Endothelial cell of umbilical vein (primary cell): Measurements from ENCODE around the gene CLTC. TPM values are rescaled to one million over a fixed set of nuclear protein-coding genes. Genes with fewer than 3 reads are reported as not detected.

ENCODE experiments used
- BruUV-seq: library from RNA; stranded (reverse); fragments of 400-500 nt; replicated peaks from 2 replicates; lab custom pipeline; 2021; lab: Mats Ljungman, UMichigan
- CTCF ChIA-PET: fragments of 300-600, 350-600 bp; sonication (Branson Sonifier 250); formaldehyde crosslinking; loops from one replicate; lab custom pipeline; 2021; ENCODE audit warnings: antibody characterized with exemption, inconsistent platforms; lab: Charles Lee
- POLR2A ChIA-PET: fragments of 300-600, 350-600 bp; sonication (Branson Sonifier 250); formaldehyde crosslinking; loops from one replicate; lab custom pipeline; 2021; ENCODE audit warnings: antibody characterized with exemption, inconsistent platforms; lab: Charles Lee
- DNase-seq: peaks from one replicate; pipeline ENCODE4 v3.0.0-alpha.2; 2011; ENCODE audit warnings: low read depth, low spot score
- FAIRE-seq: peaks from 2 replicates; lab custom pipeline; 2011; peaks lifted over from hg19 to GRCh38; lab: Jason Lieb, UNC
- H2AFZ ChIP-seq: 2 replicates; pipeline ENCODE4 v1.6.0; 2012; ENCODE audit warnings: low read depth, low read length, control low read depth, inconsistent platforms
- H3K27ac ChIP-seq: 2 replicates; pipeline ENCODE4 v1.5.1; 2011; ENCODE audit warnings: low read depth, mild to moderate bottlenecking, control low read depth, low read length, moderate library complexity; ENCODE audit not compliant: insufficient read depth
- H3K27me3 ChIP-seq, 2 experiments: 2 replicates each; pipeline versions ENCODE4 v1.6.0 to v1.6.1; 2011; ENCODE audit warnings: low read length in 2 of 2, mixed read lengths in 1 of 2; ENCODE audit not compliant: control insufficient read depth in 2 of 2, insufficient read depth in 2 of 2
- H3K36me3 ChIP-seq, 2 experiments: 2 replicates in 1 of 2; 3 replicates in 1 of 2; pipeline ENCODE4 v1.5.1; 2011; ENCODE audit warnings: low read length in 2 of 2, mild to moderate bottlenecking in 1 of 2, moderate library complexity in 1 of 2; ENCODE audit not compliant: control insufficient read depth in 2 of 2, insufficient read depth in 2 of 2; ENCODE audit errors: extremely low read depth in 1 of 2
- H3K4me1 ChIP-seq: 3 replicates; pipeline ENCODE4 v1.5.1; 2011; ENCODE audit warnings: mild to moderate bottlenecking, low read length; ENCODE audit not compliant: control insufficient read depth, insufficient read depth; ENCODE audit errors: extremely low read depth
- H3K4me2 ChIP-seq: 2 replicates; pipeline ENCODE4 v1.6.1; 2011; ENCODE audit warnings: low read length, control low read depth, mixed read lengths; ENCODE audit not compliant: insufficient read depth
- H3K4me3 ChIP-seq, 3 experiments: fragments of 200-600 bp in 1 of 3; sonication (generic), shearing (Covaris generic) in 1 of 3; replicated peaks in 1 of 3; 2 replicates each; pipeline ENCODE4 v1.5.1; 2011 to 2016; ENCODE audit warnings: control low read depth in 3 of 3, low read length in 3 of 3, mild to moderate bottlenecking in 2 of 3, inconsistent platforms in 1 of 3, low read depth in 1 of 3, moderate library complexity in 1 of 3; ENCODE audit not compliant: insufficient read depth in 1 of 3
- H3K79me2 ChIP-seq: 2 replicates; pipeline ENCODE4 v1.6.0; 2012; ENCODE audit warnings: low read length, inconsistent platforms; ENCODE audit not compliant: control insufficient read depth, insufficient read depth
- H3K9ac ChIP-seq: replicated peaks from 2 replicates; pipeline ENCODE3; 2011; ENCODE audit warnings: low read length, control low read depth; ENCODE audit not compliant: insufficient read depth; ENCODE audit errors: extremely low read depth
- H3K9me1 ChIP-seq: replicated peaks from 3 replicates; pipeline ENCODE4 v1.6.0; 2011; ENCODE audit warnings: mild to moderate bottlenecking, low read length; ENCODE audit not compliant: control insufficient read depth, insufficient read depth; ENCODE audit errors: extremely low read depth
- H3K9me3 ChIP-seq: replicated peaks from 2 replicates; pipeline ENCODE4 v1.5.1; 2012; ENCODE audit warnings: low read length, inconsistent platforms; ENCODE audit not compliant: control insufficient read depth, insufficient read depth
- H4K20me1 ChIP-seq: replicated peaks from 2 replicates; pipeline ENCODE3; 2011; ENCODE audit warnings: mild to moderate bottlenecking, low read length; ENCODE audit not compliant: control insufficient read depth, insufficient read depth; ENCODE audit errors: extremely low read depth
- CTCF ChIP-seq, 2 donors: IDR thresholded peaks; 1 replicate in 1 of 2; 2 replicates in 1 of 2; pipeline ENCODE4 v1.5.1; 2011; ENCODE audit warnings: low read length in 2 of 2, mild to moderate bottlenecking in 2 of 2, moderate library complexity in 2 of 2, control low read depth in 1 of 2, inconsistent platforms in 1 of 2, low read depth in 1 of 2; ENCODE audit not compliant: insufficient read depth in 1 of 2; ENCODE audit errors: extremely low read depth in 1 of 2
- EZH2 ChIP-seq: IDR thresholded peaks from 2 replicates; pipeline ENCODE4 v1.6.1; 2012; ENCODE audit warnings: borderline replicate concordance, low read depth, mild to moderate bottlenecking, moderate library complexity, low read length, inconsistent platforms; ENCODE audit not compliant: severe bottlenecking
- FOS ChIP-seq: IDR thresholded peaks from 2 replicates; pipeline ENCODE4 v1.6.1; 2011; ENCODE audit warnings: mild to moderate bottlenecking, low read length, moderate library complexity, borderline replicate concordance; ENCODE audit not compliant: insufficient read depth
- GATA2 ChIP-seq: IDR thresholded peaks from 2 replicates; pipeline ENCODE4 v1.7.0; 2011; ENCODE audit warnings: low read depth, mild to moderate bottlenecking, moderate library complexity, mixed read lengths, low read length; ENCODE audit not compliant: insufficient read length, insufficient read depth
- JUN ChIP-seq: IDR thresholded peaks from 2 replicates; pipeline ENCODE4 v1.6.1; 2011; ENCODE audit warnings: borderline replicate concordance, low read depth; ENCODE audit not compliant: insufficient read length, insufficient read depth
- MAX ChIP-seq: IDR thresholded peaks from 2 replicates; pipeline ENCODE4 v1.6.1; 2011; ENCODE audit not compliant: insufficient read depth, insufficient read length
- MYC ChIP-seq: IDR thresholded peaks from one replicate; pipeline ENCODE4 v1.6.1; 2011; ENCODE audit warnings: mild to moderate bottlenecking, low read depth, low read length
- POLR2A ChIP-seq: IDR thresholded peaks from 2 replicates; pipeline ENCODE4 v1.6.1; 2012; ENCODE audit warnings: low read depth, mild to moderate bottlenecking, control low read depth, low read length
- POLR2AphosphoS5 ChIP-seq: IDR thresholded peaks from 2 replicates; pipeline ENCODE4 v1.6.1; 2012; ENCODE audit warnings: low read depth, mild to moderate bottlenecking, control low read depth, low read length, moderate library complexity; ENCODE audit not compliant: insufficient read depth
- dilution Hi-C: fragments of 300-500 bp; cut with MboI; formaldehyde crosslinking; loops from one replicate; pipeline ENCODE4 v1.15.0; 2019; ENCODE audit warnings: low sequenced_read_pairs; ENCODE audit not compliant: extremely low pct_ligation_motif_present
- intact Hi-C: fragments of 100-400 bp; cut with micrococcal nuclease; formaldehyde crosslinking; loops from one replicate; pipeline ENCODE4 v1.10.0; 2022
- polyA plus RNA-seq, 4 experiments: library from polyadenylated mRNA; depleted of rRNA in 3 of 4; stranded (reverse) in 3 of 4; unstranded in 1 of 4; fragments of >200 nt; gene quantifications; 2 replicates each; pipeline versions ENCODE4 v1.2.1 to v1.2.3, GENCODE V29; 2011 to 2012; ENCODE audit warnings: missing spikeins in 1 of 4
- total RNA-seq: library from RNA; stranded (reverse); gene quantifications from 2 replicates; pipeline ENCODE4 v1.2.3, GENCODE V29; 2021

CLTC gene
- total and polyA plus RNA-seq, 2 donors (not counting 3 experiments of a cell fraction or from before 2014, with no cell fraction given), result 164 to 326 TPM

GRCh38 chr17:59633658-59634359, 14.1 kb downstream of the CLTC start:
- H3K27me3 ChIP-seq, result no peaks in the 10 kb centered on the region
- H3K27ac ChIP-seq, result no peak overlapping the region
- no peak for TF ChIP-seq GATA2
- no peak for TF ChIP-seq MAX
- TF ChIP-seq EZH2, result no peak
- TF ChIP-seq MYC, result no peak
- no peak for TF ChIP-seq POLR2A
- TF ChIP-seq FOS, result no peak
- no peak for TF ChIP-seq JUN
- no peak for TF ChIP-seq POLR2AphosphoS5
- TF ChIP-seq CTCF (IDR thresholded peaks at IDR 0.05; ENCODE audit: extremely low read depth in 1 of 2, insufficient read depth in 1 of 2, low read depth in 1 of 2, low read length in 2 of 2), result no peak
- CTCF ChIA-PET, result interaction anchor here (1.5 to 2.1 kb wide), 3 partner anchors 9 to 112 kb away, joined by 3 to 11 read pairs (median 3); no protein-coding TSS in a partner anchor
- no peaks in the 10 kb centered on the region for H3K9me1 ChIP-seq
- H4K20me1 ChIP-seq, result peaks cover 32% of the 10 kb centered on the region
- H3K9ac ChIP-seq, result no peak overlapping the region
- dilution Hi-C loops, result no loop called here
- H3K79me2 ChIP-seq, result peaks cover 96% of the 10 kb centered on the region
- H2AFZ ChIP-seq, result no peak overlapping the region
- no peaks in the 10 kb centered on the region for H3K9me3 ChIP-seq
- no peak for FAIRE-seq
- no peaks in the 10 kb centered on the region for H3K36me3 ChIP-seq
- POLR2A ChIA-PET, result interaction anchor here (2.2 kb wide), 1 partner anchor 14 kb away, joined by 5 read pairs; the partner anchor contains the start of gene CLTC
- no TSS peak for BruUV-seq
- DNase-seq, result no peak
- intact Hi-C loops, result loop anchor here (2.0 kb wide), 1 partner anchor 13 kb away; no protein-coding TSS in a partner anchor
- no peak overlapping the region for H3K4me3 ChIP-seq
- peak overlapping the region; percentile 44 for H3K4me2 ChIP-seq
- peaks cover 18% of the 10 kb centered on the region for H3K4me1 ChIP-seq
